ENCODE measurements around the gene ZAR1. TPM values are rescaled to one million over a fixed set of nuclear protein-coding genes. Genes with fewer than 3 reads are reported as not detected.

ZAR1 gene
- polyA plus RNA-seq, 2 of the 4 experiments (the other 2 are of a cell fraction), result 0.05 TPM; not detected in 1

- ATAC-seq, result no peak
- DNase-seq (ENCODE audit: low read depth in 1 of 2, low spot score in 1 of 2), result no peak
- H3K4me1 ChIP-seq, result no peaks in the 10 kb centered on the region
- POLR2A ChIA-PET, result no interaction called here
- 96% methylated on average over 22 of the region's 22 CpGs for WGBS (ENCODE audit: missing lambda C conversion rate)
- TF ChIP-seq CBX8 (IDR thresholded peaks at IDR 0.05), result no peak
- no peak for TF ChIP-seq MYC (IDR thresholded peaks at IDR 0.05; ENCODE audit: borderline replicate concordance, low read length)
- TF ChIP-seq, protein P1, sequence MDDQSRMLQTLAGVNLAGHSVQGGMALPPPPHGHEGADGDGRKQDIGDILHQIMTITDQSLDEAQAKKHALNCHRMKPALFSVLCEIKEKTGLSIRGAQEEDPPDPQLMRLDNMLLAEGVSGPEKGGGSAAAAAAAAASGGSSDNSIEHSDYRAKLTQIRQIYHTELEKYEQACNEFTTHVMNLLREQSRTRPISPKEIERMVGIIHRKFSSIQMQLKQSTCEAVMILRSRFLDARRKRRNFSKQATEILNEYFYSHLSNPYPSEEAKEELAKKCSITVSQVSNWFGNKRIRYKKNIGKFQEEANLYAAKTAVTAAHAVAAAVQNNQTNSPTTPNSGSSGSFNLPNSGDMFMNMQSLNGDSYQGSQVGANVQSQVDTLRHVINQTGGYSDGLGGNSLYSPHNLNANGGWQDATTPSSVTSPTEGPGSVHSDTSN (IDR thresholded peaks at IDR 0.05), result no peak
- no peak for TF ChIP-seq HMGXB4 (CRISPR knock-in tag; IDR thresholded peaks at IDR 0.05; ENCODE audit: borderline replicate concordance)
- TF ChIP-seq SREBF2 (IDR thresholded peaks at IDR 0.05), result no peak
- TF ChIP-seq BHLHE40 (IDR thresholded peaks at IDR 0.05; ENCODE audit: low read depth, low read length), result no peak
- no peak for TF ChIP-seq MAZ (IDR thresholded peaks at IDR 0.05; ENCODE audit: borderline replicate concordance, low read depth, low read length)
- no peak for TF ChIP-seq RCOR1 (IDR thresholded peaks at IDR 0.05; ENCODE audit: low read depth, low read length)
- no peak for TF ChIP-seq POLR2A (IDR thresholded peaks at IDR 0.05; ENCODE audit: low read length)
- no peak for TF ChIP-seq ZFP36 (IDR thresholded peaks at IDR 0.05; ENCODE audit: borderline replicate concordance, partially characterized antibody)
- H3K4me3 ChIP-seq, result no peak overlapping the region
- CTCF ChIA-PET, result no interaction called here
- H3K4me2 ChIP-seq, result peak overlapping the region; percentile 63; the same call in 1 of the 3 replicates
- H3K9me3 ChIP-seq, result no peaks in the 10 kb centered on the region
- H3K27ac ChIP-seq, result no peak overlapping the region
- no peak for FAIRE-seq
Observed at GRCh38 chr4:48484494-48485168, 5.4 kb upstream of the ZAR1 start.

DNA sequence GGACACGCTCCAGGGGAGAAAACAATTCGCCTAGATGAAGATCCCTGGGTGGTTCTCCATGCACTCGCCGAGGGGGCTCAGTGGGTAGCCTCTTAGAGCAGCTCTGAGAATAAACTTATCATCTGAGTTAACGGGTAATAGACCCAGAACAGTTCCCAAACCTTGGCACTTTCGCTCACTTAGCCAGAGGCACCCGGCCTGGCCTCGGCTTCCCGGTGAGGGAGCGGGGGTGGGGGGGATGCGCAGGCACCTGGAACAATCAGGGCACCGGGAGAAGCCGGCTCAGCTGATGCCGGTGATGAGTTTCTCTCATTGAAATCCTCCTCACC lies 405 bp upstream of the ZAR1 start:
- no peak overlapping the region for H3K27ac ChIP-seq
- TF ChIP-seq MYC (IDR thresholded peaks at IDR 0.05; ENCODE audit: borderline replicate concordance, low read length) (no peak), POLR2A (IDR thresholded peaks at IDR 0.05; ENCODE audit: low read length) (no peak), NR3C1 (IDR thresholded peaks at IDR 0.05) (no peak), NPAS2 (CRISPR knock-in tag; IDR thresholded peaks at IDR 0.05; ENCODE audit: borderline replicate concordance) (no peak), RCOR1 (IDR thresholded peaks at IDR 0.05; ENCODE audit: low read depth, low read length) (no peak), EHF (CRISPR knock-in tag; IDR thresholded peaks at IDR 0.05) (no peak), SMC3 (IDR thresholded peaks at IDR 0.05) (no peak)
- ATAC-seq (no peak), FAIRE-seq (no peak), DNase-seq (ENCODE audit: low read depth in 1 of 2, low spot score in 1 of 2) (no peak)
- no peaks in the 10 kb centered on the region for H3K9me3 ChIP-seq
- no peak overlapping the region for H3K4me2 ChIP-seq
- ChIA-PET CTCF (no interaction called here), POLR2A (no interaction called here)
- WGBS (ENCODE audit: missing lambda C conversion rate), result 91% methylated on average over 12 of the region's 14 CpGs
- H3K4me3 ChIP-seq, result no peak overlapping the region
- no peaks in the 10 kb centered on the region for H3K4me1 ChIP-seq

- Histone ChIP-seq H3K4me2 (no peak overlapping the region), H3K27ac (no peak overlapping the region), H3K4me1 (no peaks in the 10 kb centered on the region), H3K4me3 (no peak overlapping the region), H3K9me3 (no peaks in the 10 kb centered on the region)
- FAIRE-seq (no peak), ATAC-seq (no peak), DNase-seq (ENCODE audit: low read depth in 1 of 2, low spot score in 1 of 2) (no peak)
- CTCF ChIA-PET, result interaction anchor here (1.0 kb wide), 1 partner anchor 363 kb away, joined by 3 read pairs; no protein-coding TSS in a partner anchor
- WGBS (ENCODE audit: missing lambda C conversion rate), result 96% methylated on average over 64 of the region's 104 CpGs
- POLR2A ChIA-PET, result no interaction called here
- TF ChIP-seq ZNF302 (CRISPR knock-in tag; IDR thresholded peaks at IDR 0.05), result no peak
- TF ChIP-seq HMGXB4 (CRISPR knock-in tag; IDR thresholded peaks at IDR 0.05; ENCODE audit: borderline replicate concordance), result no peak
- TF ChIP-seq FOXS1 (CRISPR knock-in tag; IDR thresholded peaks at IDR 0.05), result no peak
- TF ChIP-seq MAZ (IDR thresholded peaks at IDR 0.05; ENCODE audit: borderline replicate concordance, low read depth, low read length), result no peak
- no peak for TF ChIP-seq HDAC2 (IDR thresholded peaks at IDR 0.05)
- no peak for TF ChIP-seq POLR2AphosphoS2 (conservative IDR thresholded peaks at IDR 0.05; ENCODE audit: low read length)
- TF ChIP-seq CHD4 (IDR thresholded peaks at IDR 0.05; ENCODE audit: borderline replicate concordance), result no peak
- no peak for TF ChIP-seq SMC3 (IDR thresholded peaks at IDR 0.05)
- TF ChIP-seq ESRRA (IDR thresholded peaks at IDR 0.05; ENCODE audit: borderline replicate concordance, low read length), result no peak
- no peak for TF ChIP-seq HOXB5 (CRISPR knock-in tag; IDR thresholded peaks at IDR 0.05)
- TF ChIP-seq TFCP2L1 (CRISPR knock-in tag; IDR thresholded peaks at IDR 0.05), result no peak
- no peak for TF ChIP-seq EHF (CRISPR knock-in tag; IDR thresholded peaks at IDR 0.05)
- TF ChIP-seq, protein P1 (IDR thresholded peaks at IDR 0.05), result no peak
- TF ChIP-seq PHF8 (IDR thresholded peaks at IDR 0.05; ENCODE audit: borderline replicate concordance, low read depth), result no peak
- TF ChIP-seq MAFK (IDR thresholded peaks at IDR 0.05; ENCODE audit: partially characterized antibody), result no peak
- TF ChIP-seq FOSB (CRISPR knock-in tag; IDR thresholded peaks at IDR 0.05), result no peak
- TF ChIP-seq JUN (IDR thresholded peaks at IDR 0.05), result no peak
Observed at GRCh38 chr4:48490680-48491513, 845 bp downstream of the ZAR1 start.
